ENCODE data around the gene TEKT5. TPM values are rescaled to one million over a fixed set of nuclear protein-coding genes. Genes with fewer than 3 reads are reported as not detected.
"Not testable (repeated sequence)": the region's sequence is repeated elsewhere in the genome, so short reads cannot be mapped to it uniquely, and the experiment has no call there.

Gene TEKT5
- total and polyA plus RNA-seq, 2 donors from 2014 or later = 0.57 TPM; not detected in 1

- TF ChIP-seq CTCF (IDR thresholded peaks at IDR 0.05; ENCODE audit: borderline replicate concordance, extremely low read depth, insufficient read depth) = no peak
- FAIRE-seq (no peak), DNase-seq (peak in 1 of 5 donors; percentile 16)
- peaks cover 3 to 6% (median 6%) of the 10 kb centered on the region in 3 donors for H3K4me1 ChIP-seq (ENCODE audit: control insufficient read depth in 2 of 3, insufficient read depth in 2 of 3, low read depth in 1 of 3, low read length in 3 of 3)
- H3K4me3 ChIP-seq (ENCODE audit: low read length in 3 of 3) = no peak overlapping the region
- peaks cover 0 to 3% (median 0%) of the 10 kb centered on the region in 3 donors for H3K36me3 ChIP-seq (ENCODE audit: control insufficient read depth in 2 of 3, insufficient read depth in 3 of 3, low read length in 3 of 3)
- no peaks in the 10 kb centered on the region for H3K27me3 ChIP-seq (ENCODE audit: control insufficient read depth, insufficient read depth, low read length)
- H3K9ac ChIP-seq (ENCODE audit: low read length in 3 of 3) = no peak overlapping the region
- no peaks in the 10 kb centered on the region for H3K9me3 ChIP-seq (ENCODE audit: control insufficient read depth in 2 of 3, insufficient read depth in 1 of 3, low read length in 3 of 3)
- H3K27ac ChIP-seq (ENCODE audit: low read depth in 2 of 2, low read length in 2 of 2) = no peak overlapping the region
- intact Hi-C loops (cut with DNase I) = no loop called here
Measured at GRCh38 chr16:10741844-10742243, 47.1 kb upstream of the TEKT5 start.

GRCh38 chr16:10741249-10741648 is 46.5 kb upstream of the TEKT5 start:
- intact Hi-C loops (cut with DNase I); H3K4me1 ChIP-seq (ENCODE audit: control insufficient read depth in 2 of 3, insufficient read depth in 2 of 3, low read depth in 1 of 3, low read length in 3 of 3); H3K27ac ChIP-seq (ENCODE audit: low read depth in 2 of 2, low read length in 2 of 2); H3K4me3 ChIP-seq (ENCODE audit: low read length in 3 of 3); H3K27me3 ChIP-seq (ENCODE audit: control insufficient read depth, insufficient read depth, low read length); H3K9me3 ChIP-seq (ENCODE audit: control insufficient read depth in 2 of 3, insufficient read depth in 1 of 3, low read length in 3 of 3); H3K36me3 ChIP-seq (ENCODE audit: control insufficient read depth in 2 of 3, insufficient read depth in 3 of 3, low read length in 3 of 3); DNase-seq; FAIRE-seq; H3K9ac ChIP-seq (ENCODE audit: low read length in 3 of 3): not testable (repeated sequence)

- Histone ChIP-seq H3K27me3 (ENCODE audit: control insufficient read depth, insufficient read depth, low read length) (no peaks in the 10 kb centered on the region), H3K4me1 (ENCODE audit: control insufficient read depth in 2 of 3, insufficient read depth in 2 of 3, low read depth in 1 of 3, low read length in 3 of 3) (peaks cover 3 to 6% (median 6%) of the 10 kb centered on the region in 3 donors), H3K36me3 (ENCODE audit: control insufficient read depth in 2 of 3, insufficient read depth in 3 of 3, low read length in 3 of 3) (no peaks in the 10 kb centered on the region), H3K4me3 (ENCODE audit: low read length in 3 of 3) (no peak overlapping the region), H3K9ac (ENCODE audit: low read length in 3 of 3) (no peak overlapping the region), H3K27ac (ENCODE audit: low read depth in 2 of 2, low read length in 2 of 2) (no peak overlapping the region), H3K9me3 (ENCODE audit: control insufficient read depth in 2 of 3, insufficient read depth in 1 of 3, low read length in 3 of 3) (no peaks in the 10 kb centered on the region)
- FAIRE-seq (no peak), DNase-seq (peak in 1 of 5 donors; percentile 14)
- TF ChIP-seq CTCF (IDR thresholded peaks at IDR 0.05; ENCODE audit: borderline replicate concordance, extremely low read depth, insufficient read depth) = no peak
- intact Hi-C loops (cut with DNase I) = no loop called here
Measured at GRCh38 chr16:10740845-10741208, 46.1 kb upstream of the TEKT5 start.

- FAIRE-seq = no peak
- H3K36me3 ChIP-seq (ENCODE audit: control insufficient read depth in 2 of 3, insufficient read depth in 3 of 3, low read length in 3 of 3) = no peaks in the 10 kb centered on the region
- no peaks in the 10 kb centered on the region for H3K9me3 ChIP-seq (ENCODE audit: control insufficient read depth in 2 of 3, insufficient read depth in 1 of 3, low read length in 3 of 3)
- H3K4me3 ChIP-seq (ENCODE audit: low read length in 3 of 3) = no peak overlapping the region
- H3K9ac ChIP-seq (ENCODE audit: low read length in 3 of 3) = no peak overlapping the region
- intact Hi-C loops (cut with DNase I) = loop anchor here (5.0 kb wide), 1 partner anchor 228 kb away; no protein-coding TSS in a partner anchor
- H3K27ac ChIP-seq (ENCODE audit: low read depth in 2 of 2, low read length in 2 of 2) = no peak overlapping the region
- DNase-seq = no peak
- H3K4me1 ChIP-seq (ENCODE audit: control insufficient read depth in 2 of 3, insufficient read depth in 2 of 3, low read depth in 1 of 3, low read length in 3 of 3) = peaks cover 3 to 6% (median 6%) of the 10 kb centered on the region in 3 donors
- TF ChIP-seq CTCF (IDR thresholded peaks at IDR 0.05; ENCODE audit: borderline replicate concordance, extremely low read depth, insufficient read depth) = no peak
- H3K27me3 ChIP-seq (ENCODE audit: control insufficient read depth, insufficient read depth, low read length) = no peaks in the 10 kb centered on the region
Measured at GRCh38 chr16:10740000-10740844, 45.5 kb upstream of the TEKT5 start.

Data from kidney (tissue), 14 donors.